GM21447 (cell line): Measurements from ENCODE around the gene RWDD1.

ENCODE experiments used
- ATAC-seq: cut with Tn5 transposase; IDR thresholded peaks from one replicate; pipeline ENCODE4 v1.9.1; 2021; ENCODE audit not compliant: unreplicated experiment

The RWDD1 gene

GRCh38 chr6:116605935-116606334 lies 34.6 kb downstream of the RWDD1 start:
- ATAC-seq, result no peak

- no peak for ATAC-seq
Measured at GRCh38 chr6:116611056-116611455, 39.8 kb downstream of the RWDD1 start.

GRCh38 chr6:116615937-116616736 lies 44.8 kb downstream of the RWDD1 start, which contains the start of gene RSPH4A:
Gene RSPH4A, plus strand, starts transcription at chr6:116616479. Its CDS starts 145 bp downstream, at chr6:116616624.
- peak; percentile 99 for ATAC-seq

GRCh38 chr6:116616737-116617053 lies 45.4 kb downstream of the RWDD1 start:
- ATAC-seq, result peak; percentile 40

GRCh38 chr6:116624036-116624805 lies 52.9 kb downstream of the RWDD1 start:
- ATAC-seq, result no peak

- ATAC-seq, result no peak
Measured at GRCh38 chr6:116625872-116626271, 54.6 kb downstream of the RWDD1 start.

- no peak for ATAC-seq
Measured at GRCh38 chr6:116629563-116629981, 58.3 kb downstream of the RWDD1 start.

- ATAC-seq, result peak; percentile 85
Measured at GRCh38 chr6:116631379-116631990, 60.2 kb downstream of the RWDD1 start.

GRCh38 chr6:116633685-116634084 lies 62.4 kb downstream of the RWDD1 start:
- ATAC-seq, result peak; percentile 33
